EH (cell line): Measurements from ENCODE around the gene DERA.

Experiments used
- DNase-seq: peaks from one replicate; pipeline ENCODE4 v3.0.0-alpha.2; 2015; ENCODE audit warnings: low read depth

The DERA gene

GRCh38 chr12:15963271-15963670 lies 52.1 kb downstream of the DERA start:
- peak; percentile 69 for DNase-seq

- DNase-seq, result peak; percentile 88
These were observed 55.3 kb downstream of the DERA start for GRCh38 chr12:15966426-15966825.

- DNase-seq, result peak; percentile 13
These were observed 55.9 kb downstream of the DERA start for GRCh38 chr12:15967053-15967452.

- DNase-seq, result no peak
These were observed 60.1 kb downstream of the DERA start for GRCh38 chr12:15971211-15971610.

- no peak for DNase-seq
These were observed 61.8 kb downstream of the DERA start for GRCh38 chr12:15972894-15973293.

- DNase-seq, result peak; percentile 78
These were observed 67.1 kb downstream of the DERA start for GRCh38 chr12:15977999-15978951.

- peak; percentile 95 for DNase-seq
These were observed 68.3 kb downstream of the DERA start for GRCh38 chr12:15979096-15980092.

- peak; percentile 75 for DNase-seq
These were observed 70.9 kb downstream of the DERA start for GRCh38 chr12:15982071-15982470.

- DNase-seq, result peak; percentile 69
These were observed 71.3 kb downstream of the DERA start for GRCh38 chr12:15982471-15982870.

- peak; percentile 7 for DNase-seq
These were observed 71.8 kb downstream of the DERA start for GRCh38 chr12:15982921-15983320.

- no peak for DNase-seq
These were observed 73.1 kb downstream of the DERA start for GRCh38 chr12:15984097-15984800.

- DNase-seq, result no peak
These were observed 73.8 kb downstream of the DERA start for GRCh38 chr12:15984963-15985362.

GRCh38 chr12:15987696-15988095 lies 76.6 kb downstream of the DERA start:
- DNase-seq, result no peak

GRCh38 chr12:15988983-15989755 lies 78.0 kb downstream of the DERA start:
- no peak for DNase-seq

GRCh38 chr12:15995801-15996200 lies 84.7 kb downstream of the DERA start:
- no peak for DNase-seq

- DNase-seq, result peak; percentile 87
These were observed 85.1 kb downstream of the DERA start for GRCh38 chr12:15996254-15996653.

- DNase-seq, result peak; percentile 19
These were observed 85.8 kb downstream of the DERA start for GRCh38 chr12:15996948-15997347.

GRCh38 chr12:15997910-15998309 lies 86.8 kb downstream of the DERA start:
- no peak for DNase-seq

GRCh38 chr12:16002880-16003279 lies 91.7 kb downstream of the DERA start:
- DNase-seq, result no peak

GRCh38 chr12:16003460-16003859 lies 92.3 kb downstream of the DERA start:
- DNase-seq, result no peak

GRCh38 chr12:16006752-16007151 lies 95.6 kb downstream of the DERA start:
- no peak for DNase-seq
